IPS DF 6.9 (cell line): Measurements from ENCODE around the gene KCND1.

Experiments
- DNase-seq: peaks from one replicate; pipeline ENCODE4 v3.0.0-alpha.2; 2013; ENCODE audit warnings: low read depth, low spot score
- H3K27ac ChIP-seq: one replicate; pipeline ENCODE4 v1.5.1; 2013; ENCODE audit warnings: low read length, control low read depth
- H3K27me3 ChIP-seq: 2 replicates; pipeline ENCODE4 v1.6.1; 2013; ENCODE audit warnings: mild to moderate bottlenecking, low read length; ENCODE audit not compliant: control insufficient read depth, insufficient read depth
- H3K36me3 ChIP-seq: 2 replicates; pipeline ENCODE4 v1.6.1; 2013; ENCODE audit warnings: low read length; ENCODE audit not compliant: control insufficient read depth, insufficient read depth
- H3K4me1 ChIP-seq: 2 replicates; pipeline ENCODE4 v1.6.1; 2013; ENCODE audit warnings: low read length; ENCODE audit not compliant: control insufficient read depth, insufficient read depth
- H3K4me3 ChIP-seq: 2 replicates; pipeline ENCODE4 v1.5.1; 2013; ENCODE audit warnings: mild to moderate bottlenecking, low read length
- H3K9me3 ChIP-seq: 2 replicates; pipeline ENCODE4 v1.6.1; 2013; ENCODE audit warnings: low read length, inconsistent platforms; ENCODE audit not compliant: control insufficient read depth, insufficient read depth
- WGBS: extraction: QIAGEN DNeasy Blood & Tissue Kit; methylation state at CpG from one replicate; pipeline ENCODE4 v1.1.7; 2013; ENCODE audit warnings: mixed read lengths, missing lambda C conversion rate; ENCODE audit not compliant: insufficient read length, insufficient coverage; 5-methylcytosine and 5-hydroxymethylcytosine counted together

KCND1 gene

DNA sequence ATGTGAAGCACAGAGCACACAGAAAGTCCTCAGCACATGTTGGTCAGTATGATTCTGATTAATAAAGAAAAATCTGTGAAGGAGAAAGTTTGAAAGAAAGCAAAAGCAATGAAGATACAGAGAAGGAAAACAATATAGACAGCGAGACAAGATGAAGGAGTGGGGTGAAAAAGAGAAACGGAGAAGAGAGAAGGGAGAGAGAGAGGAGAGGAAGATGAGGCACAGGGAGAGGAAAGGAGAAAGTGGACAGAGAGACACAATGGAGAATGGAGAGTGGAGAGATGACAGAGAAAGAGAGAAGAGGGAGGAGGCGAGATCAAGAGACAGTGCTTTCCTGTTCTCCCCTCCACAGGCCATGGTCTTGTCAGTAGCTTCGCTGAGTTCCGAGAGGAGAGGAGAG is 3.9 kb upstream of the KCND1 start:
- Histone ChIP-seq H3K4me3 (no peak overlapping the region), H3K4me1 (no peaks in the 10 kb centered on the region), H3K9me3 (no peaks in the 10 kb centered on the region), H3K27ac (no peak overlapping the region), H3K27me3 (no peaks in the 10 kb centered on the region), H3K36me3 (peaks cover 13% of the 10 kb centered on the region)
- no peak for DNase-seq
- WGBS: 100% methylated on average over 2 of the region's 5 CpGs

DNA sequence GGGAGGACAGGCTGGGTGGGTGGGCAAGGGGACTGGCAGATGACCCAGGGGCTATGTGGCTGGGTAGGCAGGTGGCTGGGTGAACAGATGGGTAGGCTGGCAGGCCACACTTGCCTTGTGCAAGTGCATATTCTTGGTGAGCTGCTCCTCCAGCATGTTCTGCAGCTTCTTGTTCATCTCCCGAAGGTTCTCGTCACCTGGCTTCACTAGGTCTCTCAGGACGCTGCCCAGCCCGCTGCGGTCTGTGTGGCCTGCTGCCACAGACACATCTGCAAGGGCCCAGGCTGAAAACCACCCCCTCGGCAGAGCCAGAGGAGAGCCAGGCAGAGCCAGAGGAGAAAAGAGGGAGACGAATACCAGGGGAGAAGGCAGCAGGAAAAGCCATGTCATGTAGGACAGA is 3.4 kb upstream of the KCND1 start:
- Histone ChIP-seq H3K4me3 (no peak overlapping the region), H3K4me1 (no peaks in the 10 kb centered on the region), H3K36me3 (peaks cover 13% of the 10 kb centered on the region), H3K27ac (no peak overlapping the region), H3K9me3 (no peaks in the 10 kb centered on the region), H3K27me3 (no peaks in the 10 kb centered on the region)
- WGBS: no CpG with 5 or more reads among the region's 7 CpGs
- DNase-seq: no peak

DNA sequence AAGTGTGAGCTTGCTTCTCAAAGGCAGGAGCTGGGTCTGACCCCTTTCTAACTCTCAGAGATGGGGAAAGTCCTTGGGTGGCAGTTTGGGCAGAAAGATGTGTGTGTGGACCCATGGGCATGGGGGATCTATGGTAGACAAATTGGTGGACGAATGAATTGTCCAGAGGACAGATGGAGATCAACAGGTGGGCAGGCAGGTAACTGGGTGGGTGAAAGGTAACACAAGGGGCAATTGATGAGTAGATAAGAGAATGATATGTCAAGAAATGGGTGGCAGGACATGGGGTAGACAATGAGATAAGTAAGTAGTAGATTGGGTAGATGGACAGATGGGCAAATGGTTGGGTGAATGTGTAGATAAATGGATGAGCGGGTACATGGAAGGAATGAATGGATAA is 2.9 kb upstream of the KCND1 start:
- Histone ChIP-seq H3K4me1 (no peaks in the 10 kb centered on the region), H3K36me3 (peaks cover 13% of the 10 kb centered on the region), H3K9me3 (no peaks in the 10 kb centered on the region), H3K27me3 (no peaks in the 10 kb centered on the region), H3K4me3 (no peak overlapping the region), H3K27ac (no peak overlapping the region)
- WGBS: 100% methylated on average over 1 of the region's 2 CpGs
- no peak for DNase-seq

DNA sequence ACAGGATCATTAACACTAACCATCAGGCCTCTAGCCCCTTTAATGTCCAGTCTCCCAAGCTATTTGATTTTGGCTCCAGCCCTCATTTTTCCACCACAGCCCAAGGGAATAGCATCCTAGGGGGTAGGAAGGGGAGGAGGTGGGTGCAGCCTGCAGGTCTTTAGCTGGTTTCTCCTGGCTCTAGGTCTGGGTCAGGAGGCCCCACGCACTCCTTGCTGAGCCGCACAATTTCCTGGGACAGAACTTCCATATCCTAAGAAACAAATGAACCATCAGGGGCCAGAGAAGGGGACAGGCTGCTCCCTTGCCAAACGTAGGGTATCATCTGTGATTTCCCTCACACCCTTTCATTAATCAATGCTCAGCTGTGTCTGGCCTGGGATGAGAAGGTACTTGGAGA is 2.4 kb upstream of the KCND1 start:
- WGBS: no CpG with 5 or more reads among the region's 3 CpGs
- peaks cover 13% of the 10 kb centered on the region for H3K36me3 ChIP-seq
- H3K4me1 ChIP-seq: no peaks in the 10 kb centered on the region
- H3K27me3 ChIP-seq: no peaks in the 10 kb centered on the region
- no peak overlapping the region for H3K27ac ChIP-seq
- no peak for DNase-seq
- no peak overlapping the region for H3K4me3 ChIP-seq
- no peaks in the 10 kb centered on the region for H3K9me3 ChIP-seq

DNA sequence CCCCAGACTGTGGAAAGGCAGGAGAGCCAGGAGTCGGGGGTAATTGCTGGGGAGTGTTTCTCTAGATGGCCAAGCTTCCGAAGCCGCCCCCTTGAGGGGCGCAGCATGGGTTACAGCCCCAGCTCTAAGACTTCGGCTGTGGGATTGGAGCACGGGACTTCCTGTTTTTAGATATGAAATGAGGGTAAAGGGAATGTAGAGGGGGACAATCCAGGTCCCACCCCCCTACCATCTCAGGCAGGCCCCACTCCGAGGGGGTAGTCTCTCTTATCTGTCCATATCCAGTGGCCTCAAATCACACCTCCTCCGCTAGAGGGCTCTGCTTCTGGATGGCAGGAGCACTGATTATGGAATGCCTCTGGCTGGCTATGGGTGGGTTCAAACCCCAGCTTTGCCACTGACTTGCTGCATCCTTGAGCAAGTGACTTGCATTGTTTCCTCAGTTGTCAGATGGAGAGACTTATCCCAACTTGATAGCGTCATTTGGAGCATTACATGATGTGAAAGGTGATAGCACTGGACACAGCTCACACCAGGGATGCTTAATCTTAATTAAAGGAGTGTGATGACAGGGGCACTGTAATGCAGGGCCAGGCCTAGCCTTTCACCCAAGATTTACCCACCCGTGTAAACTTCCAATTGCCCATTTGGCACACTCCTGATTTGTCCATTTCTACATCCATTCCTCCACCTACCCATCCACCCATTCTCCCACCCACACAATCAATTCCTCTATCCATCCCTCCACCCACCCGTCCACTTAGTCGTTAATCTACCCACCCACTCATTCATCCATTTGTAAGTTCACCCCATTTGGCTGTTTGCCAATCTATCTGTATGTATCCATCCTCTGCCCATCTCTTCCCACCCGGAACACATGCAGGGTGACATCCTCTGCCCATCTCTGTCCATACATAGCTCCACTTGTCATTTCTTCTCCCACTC is 848 bp upstream of the KCND1 start:
- H3K36me3 ChIP-seq: peaks cover 13% of the 10 kb centered on the region
- no peak overlapping the region for H3K27ac ChIP-seq
- DNase-seq: no peak
- H3K27me3 ChIP-seq: no peaks in the 10 kb centered on the region
- H3K4me1 ChIP-seq: no peaks in the 10 kb centered on the region
- WGBS: 100% methylated on average over 2 of the region's 13 CpGs
- H3K4me3 ChIP-seq: peak overlapping the region; percentile 49; the same call in 1 of the 2 replicates
- H3K9me3 ChIP-seq: no peaks in the 10 kb centered on the region

DNA sequence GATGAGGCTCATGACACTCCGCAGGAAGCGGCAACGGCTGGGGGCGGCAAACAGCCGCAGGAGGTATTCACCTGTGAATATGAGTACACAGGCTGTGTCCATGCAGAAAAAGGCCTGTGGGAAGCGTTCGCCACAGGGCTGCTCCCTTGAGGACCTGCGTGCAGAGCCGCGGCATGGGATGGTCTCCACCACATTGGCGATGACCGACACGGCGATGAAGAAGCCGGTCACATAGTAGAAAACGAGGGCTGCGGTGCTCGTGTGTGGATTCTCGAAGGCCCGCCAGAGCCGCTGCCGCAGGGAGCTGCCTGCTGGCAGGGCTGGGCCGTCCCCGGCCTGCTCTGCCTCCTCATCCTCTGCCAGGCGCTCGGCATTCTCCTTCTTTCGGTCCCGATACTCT is 2.2 kb downstream of the KCND1 start:
- Histone ChIP-seq H3K27me3 (no peaks in the 10 kb centered on the region), H3K36me3 (peaks cover 2% of the 10 kb centered on the region; the same call in 1 of the 2 replicates), H3K27ac (no peak overlapping the region), H3K4me3 (no peak overlapping the region), H3K9me3 (no peaks in the 10 kb centered on the region), H3K4me1 (no peaks in the 10 kb centered on the region)
- no peak for DNase-seq
- no CpG with 5 or more reads among the region's 28 CpGs for WGBS

DNA sequence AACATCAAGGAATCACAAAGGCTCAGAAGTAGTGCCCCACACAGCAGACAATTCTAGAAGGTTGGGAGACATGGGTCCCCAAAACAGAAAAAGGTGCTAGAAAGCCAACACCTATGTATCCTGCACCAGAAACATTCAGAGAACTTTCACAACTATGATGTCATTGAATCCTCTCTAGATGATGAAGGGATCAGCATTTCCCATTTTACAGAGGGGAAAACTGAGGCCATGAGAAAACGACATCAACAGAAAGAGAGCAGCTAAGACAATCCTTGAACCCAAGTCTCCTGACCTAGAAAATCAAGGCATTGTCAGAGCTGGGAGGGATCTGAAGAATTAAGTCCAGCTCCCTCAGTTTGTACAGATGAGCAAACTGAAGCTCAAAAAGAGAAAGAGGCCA is 3.3 kb downstream of the KCND1 start:
- Histone ChIP-seq H3K4me3 (no peak overlapping the region), H3K27ac (no peak overlapping the region), H3K27me3 (no peaks in the 10 kb centered on the region), H3K4me1 (no peaks in the 10 kb centered on the region), H3K36me3 (no peaks in the 10 kb centered on the region), H3K9me3 (no peaks in the 10 kb centered on the region)
- DNase-seq: no peak
- WGBS: no CpG with 5 or more reads among the region's 1 CpG

DNA sequence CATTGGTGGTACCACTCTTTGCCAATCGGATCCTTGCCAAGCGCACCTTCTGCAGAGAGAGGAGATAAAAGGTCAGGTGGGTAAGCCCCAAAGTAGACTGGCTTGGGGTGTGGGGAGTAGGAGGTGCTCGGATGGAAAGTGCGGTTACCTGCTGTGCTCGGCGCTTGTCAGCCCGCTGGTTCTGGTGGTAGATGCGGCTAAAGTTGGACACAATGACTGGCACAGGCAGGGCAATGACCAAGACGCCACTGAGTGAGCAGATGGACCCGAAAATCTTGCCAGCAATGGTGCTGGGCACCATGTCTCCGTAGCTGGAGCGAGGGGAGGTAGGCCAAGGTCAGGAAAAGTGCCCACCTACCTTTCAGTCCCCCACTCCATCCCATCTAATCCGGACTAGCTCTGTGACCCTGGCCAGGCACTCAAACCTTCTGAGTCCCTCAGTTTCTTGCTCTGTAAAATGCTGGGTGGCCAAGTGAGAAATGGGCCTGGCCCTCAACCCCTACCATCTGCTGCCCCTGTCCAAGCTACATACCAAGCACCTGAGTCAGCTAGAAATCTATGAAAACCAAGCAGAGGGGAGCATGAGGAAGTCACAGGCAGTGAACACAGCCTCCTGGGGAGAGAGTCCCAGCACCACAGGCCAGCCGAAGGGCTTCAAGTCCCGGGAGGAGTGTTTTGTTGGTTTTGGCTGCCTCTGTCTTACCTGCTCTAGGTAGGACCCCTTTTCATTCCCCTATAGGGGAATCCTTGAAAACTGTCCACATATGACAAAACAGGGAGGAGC is 4.7 kb downstream of the KCND1 start:
- no peak overlapping the region for H3K4me3 ChIP-seq
- H3K9me3 ChIP-seq: no peaks in the 10 kb centered on the region
- H3K27me3 ChIP-seq: no peaks in the 10 kb centered on the region
- H3K4me1 ChIP-seq: no peaks in the 10 kb centered on the region
- no peak for DNase-seq
- no CpG with 5 or more reads among the region's 15 CpGs for WGBS
- no peak overlapping the region for H3K27ac ChIP-seq
- no peaks in the 10 kb centered on the region for H3K36me3 ChIP-seq

DNA sequence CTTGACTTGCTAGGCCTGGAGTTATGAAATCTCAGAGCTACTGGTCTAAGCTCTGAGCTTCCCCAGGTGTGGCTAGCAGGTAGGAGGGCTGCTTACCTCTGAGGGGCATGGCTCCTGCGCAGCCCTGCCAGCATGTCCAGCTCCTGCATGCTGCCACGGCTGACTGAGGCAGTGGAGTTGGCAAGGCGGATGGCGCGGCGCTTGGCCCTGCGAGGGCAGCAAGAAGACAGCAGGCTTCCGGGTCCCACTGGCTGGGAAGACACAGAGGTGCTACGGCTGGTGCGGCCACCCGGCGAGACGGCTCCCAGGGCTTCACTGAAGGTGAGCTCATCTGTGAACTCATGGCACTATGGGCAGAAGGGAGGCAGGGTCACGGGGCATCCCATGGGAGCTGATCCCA is 5.7 kb downstream of the KCND1 start:
- Histone ChIP-seq H3K27me3 (no peaks in the 10 kb centered on the region), H3K36me3 (no peaks in the 10 kb centered on the region), H3K9me3 (no peaks in the 10 kb centered on the region), H3K27ac (no peak overlapping the region), H3K4me1 (no peaks in the 10 kb centered on the region), H3K4me3 (no peak overlapping the region)
- WGBS: no CpG with 5 or more reads among the region's 14 CpGs
- DNase-seq: no peak

DNA sequence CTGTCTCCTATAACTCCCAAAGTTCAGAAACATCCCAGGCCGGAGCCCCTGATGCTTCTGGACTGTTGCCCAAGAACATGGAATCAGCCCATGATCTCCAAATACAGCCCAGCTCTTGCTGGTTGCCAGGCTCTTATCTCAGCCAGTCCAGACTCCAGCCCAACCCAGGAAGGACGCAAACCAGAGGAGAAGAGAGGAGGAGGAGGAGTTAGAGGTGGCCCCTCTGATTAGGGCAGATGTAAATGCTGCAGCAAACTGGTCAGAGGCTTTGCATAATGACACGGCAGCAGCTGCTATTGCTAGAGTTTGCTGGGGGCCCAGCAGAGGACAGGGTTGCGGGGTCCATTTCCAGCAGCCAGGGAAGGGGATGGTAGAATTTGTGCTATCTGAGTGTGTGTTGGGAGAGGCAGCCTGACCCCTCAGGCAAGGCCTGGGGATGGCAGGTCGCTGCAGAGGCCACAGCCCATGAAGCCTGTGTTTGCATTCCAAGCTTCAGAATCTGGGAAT is 10.0 kb downstream of the KCND1 start:
- H3K27ac ChIP-seq: no peak overlapping the region
- no peaks in the 10 kb centered on the region for H3K36me3 ChIP-seq
- WGBS: no CpG with 5 or more reads among the region's 5 CpGs
- no peaks in the 10 kb centered on the region for H3K4me1 ChIP-seq
- H3K27me3 ChIP-seq: no peaks in the 10 kb centered on the region
- H3K4me3 ChIP-seq: no peak overlapping the region
- H3K9me3 ChIP-seq: no peaks in the 10 kb centered on the region
- no peak for DNase-seq
